Loucy (cell line): ENCODE measurements around the gene ZNF735.
"Not testable (repeated sequence)": the region's sequence is repeated elsewhere in the genome, so short reads cannot be mapped to it uniquely, and the experiment has no call there.

ENCODE experiments used
- H2AFZ ChIP-seq: fragments of 200-600 bp; sonication (generic); 2 replicates; pipeline ENCODE4 v1.6.0; 2016; ENCODE audit warnings: antibody characterized with exemption, mild to moderate bottlenecking, low read length, moderate library complexity
- H3F3A ChIP-seq: fragments of 200-600 bp; 2 replicates; pipeline ENCODE4 v1.6.0; 2016; ENCODE audit warnings: antibody characterized with exemption, low read depth, mild to moderate bottlenecking
- H3K27me3 ChIP-seq: fragments of 200-600 bp; sonication (generic); 2 replicates; pipeline ENCODE4 v1.6.1; 2014; ENCODE audit warnings: low read length, mild to moderate bottlenecking; ENCODE audit not compliant: insufficient read depth, poor library complexity, severe bottlenecking
- H3K36me3 ChIP-seq: fragments of 200-600 bp; sonication (generic); 2 replicates; pipeline ENCODE4 v1.6.1; 2016; ENCODE audit warnings: low read length; ENCODE audit not compliant: insufficient read depth
- H3K4me1 ChIP-seq: fragments of 200-600 bp; sonication (generic); 2 replicates; pipeline ENCODE4 v1.5.1; 2014; ENCODE audit warnings: low read length, mild to moderate bottlenecking; ENCODE audit not compliant: insufficient read depth, poor library complexity, severe bottlenecking
- H3K4me2 ChIP-seq: fragments of 200-600 bp; sonication (generic); 2 replicates; pipeline ENCODE4 v1.6.0; 2014; ENCODE audit warnings: antibody characterized with exemption, low read length, low read depth, mild to moderate bottlenecking; ENCODE audit not compliant: poor library complexity, severe bottlenecking
- H3K4me3 ChIP-seq: fragments of 200-600 bp; sonication (generic); 2 replicates; pipeline ENCODE4 v1.5.1; 2014; ENCODE audit warnings: low read length, mild to moderate bottlenecking, mixed read lengths; ENCODE audit not compliant: poor library complexity, severe bottlenecking
- H3K79me2 ChIP-seq: fragments of 200-600 bp; sonication (generic); 2 replicates; pipeline ENCODE4 v1.6.1; 2014; ENCODE audit warnings: low read length; ENCODE audit not compliant: insufficient read depth
- H3K9ac ChIP-seq: fragments of 200-600 bp; sonication (generic); 2 replicates; pipeline ENCODE4 v1.6.0; 2014; ENCODE audit warnings: mild to moderate bottlenecking, low read depth, low read length, moderate library complexity; ENCODE audit not compliant: poor library complexity, severe bottlenecking
- H3K9me2 ChIP-seq: fragments of 200-600 bp; sonication (generic); replicated peaks from 2 replicates; pipeline ENCODE4 v1.6.1; 2016; ENCODE audit warnings: low read depth, low read length, mixed read lengths
- H3K9me3 ChIP-seq: fragments of 200-600 bp; sonication (generic); 2 replicates; pipeline ENCODE4 v1.6.1; 2014; ENCODE audit warnings: mild to moderate bottlenecking, antibody characterized with exemption, low read length, low read depth; ENCODE audit not compliant: insufficient read depth
- H4K20me1 ChIP-seq: fragments of 200-600 bp; sonication (generic); 2 replicates; pipeline ENCODE4 v1.6.0; 2014; ENCODE audit warnings: antibody characterized with exemption, low read length, mild to moderate bottlenecking; ENCODE audit not compliant: insufficient read depth, poor library complexity, severe bottlenecking
- CTCF ChIP-seq: fragments of 200-600 bp; sonication (generic); conservative IDR thresholded peaks from 2 replicates; pipeline ENCODE4 v1.5.1; 2014; ENCODE audit warnings: mild to moderate bottlenecking, antibody characterized with exemption, low read length
- EZH2phosphoT487 ChIP-seq: fragments of 200-600 bp; IDR thresholded peaks from 2 replicates; pipeline ENCODE4 v1.6.1; 2018; ENCODE audit warnings: antibody characterized with exemption, mild to moderate bottlenecking, moderate library complexity, borderline replicate concordance

ZNF735 gene

GRCh38 chr7:64206903-64207302 is at the start of gene ZNF735:
ZNF735 (plus strand) TSS chr7:64207203; CDS start chr7:64207203, 0 bp downstream.
- 0 out of 2 replicates have a peak, but pooled peaks cover 2% of the 10 kb centered on the region for H3K9me3 ChIP-seq

GRCh38 chr7:64170974-64171373 is 36.0 kb upstream of the ZNF735 start:
- H3K27me3 ChIP-seq, H3K79me2 ChIP-seq, H3K4me3 ChIP-seq, H2AFZ ChIP-seq, H3K9me3 ChIP-seq, H3K9ac ChIP-seq, H4K20me1 ChIP-seq, H3K4me1 ChIP-seq, H3K36me3 ChIP-seq, H3K9me2 ChIP-seq, H3F3A ChIP-seq, H3K4me2 ChIP-seq: not testable (repeated sequence)

More at GRCh38 chr7:64206903-64207302, at the start of gene ZNF735:
- Histone ChIP-seq H3F3A (no peaks in the 10 kb centered on the region), H2AFZ (no peak within 1 kb of the TSS), H3K4me3 (no peak within 1 kb of the TSS), H3K79me2 (no peaks in the 10 kb centered on the region), H3K4me1 (no peaks in the 10 kb centered on the region), H3K9me2 (no peaks in the 10 kb centered on the region), H3K4me2 (no peak within 1 kb of the TSS), H3K36me3 (no peaks in the 10 kb centered on the region), H3K27me3 (no peaks in the 10 kb centered on the region), H3K9ac (no peak within 1 kb of the TSS), H4K20me1 (no peaks in the 10 kb centered on the region)
- TF ChIP-seq EZH2phosphoT487 (no peak), CTCF (no peak)

GRCh38 chr7:64174328-64174727 is 32.7 kb upstream of the ZNF735 start:
- no peaks in the 10 kb centered on the region for H3K9me2 ChIP-seq
- H3K36me3 ChIP-seq = no peaks in the 10 kb centered on the region
- H3K27me3 ChIP-seq = no peaks in the 10 kb centered on the region
- H3K4me2 ChIP-seq = no peak overlapping the region
- no peaks in the 10 kb centered on the region for H3F3A ChIP-seq
- no peaks in the 10 kb centered on the region for H3K79me2 ChIP-seq
- H4K20me1 ChIP-seq = no peaks in the 10 kb centered on the region
- no peak overlapping the region for H3K4me3 ChIP-seq
- H3K9me3 ChIP-seq = no peaks in the 10 kb centered on the region
- H3K9ac ChIP-seq = no peak overlapping the region
- H2AFZ ChIP-seq = no peak overlapping the region
- H3K4me1 ChIP-seq = no peaks in the 10 kb centered on the region
- TF ChIP-seq EZH2phosphoT487 = no peak
- TF ChIP-seq CTCF = no peak

GRCh38 chr7:64174941-64175340 is 32.1 kb upstream of the ZNF735 start:
- H3K36me3 ChIP-seq = no peaks in the 10 kb centered on the region
- no peak overlapping the region for H3K9ac ChIP-seq
- no peak overlapping the region for H2AFZ ChIP-seq
- H3K9me3 ChIP-seq = no peaks in the 10 kb centered on the region
- no peak overlapping the region for H3K4me3 ChIP-seq
- no peak for TF ChIP-seq EZH2phosphoT487
- no peak for TF ChIP-seq CTCF
- H4K20me1 ChIP-seq = no peaks in the 10 kb centered on the region
- no peak overlapping the region for H3K4me2 ChIP-seq
- H3K9me2 ChIP-seq = no peaks in the 10 kb centered on the region
- no peaks in the 10 kb centered on the region for H3K4me1 ChIP-seq
- no peaks in the 10 kb centered on the region for H3K27me3 ChIP-seq
- H3K79me2 ChIP-seq = no peaks in the 10 kb centered on the region
- H3F3A ChIP-seq = no peaks in the 10 kb centered on the region
